ENCODE measurements around the gene CDCA4. TPM values are rescaled to one million over a fixed set of nuclear protein-coding genes. Genes with fewer than 3 reads are reported as not detected.

The CDCA4 gene
- total and polyA plus RNA-seq, 2 donors from 2014 or later = 4.1 to 6.3 TPM

DNA sequence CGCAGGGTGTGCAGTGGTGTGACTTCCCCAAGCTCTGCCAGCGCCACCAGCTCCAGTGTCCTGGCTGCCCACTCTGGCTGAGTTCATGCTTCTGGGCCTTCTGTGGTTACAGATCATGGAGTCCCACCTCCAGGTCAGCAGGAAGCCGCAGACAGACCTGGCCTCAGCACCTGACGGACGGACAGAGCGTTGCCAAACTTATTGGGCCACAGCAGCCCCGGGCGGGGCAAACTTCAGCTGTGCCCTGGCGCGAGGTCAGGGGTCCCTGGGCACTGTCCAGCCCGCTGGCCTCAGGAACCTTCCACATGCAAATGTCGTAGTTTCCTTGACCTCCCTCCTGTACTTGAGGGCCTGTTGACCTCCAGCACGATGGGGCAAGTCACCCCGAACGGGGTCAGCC, 33.1 kb upstream of the CDCA4 start:
- Histone ChIP-seq H3K27me3 (ENCODE audit: control insufficient read depth, insufficient read depth, low read length) (no peaks in the 10 kb centered on the region), H3K4me3 (ENCODE audit: low read length in 3 of 3) (no peak overlapping the region), H3K36me3 (ENCODE audit: control insufficient read depth in 2 of 3, insufficient read depth in 3 of 3, low read length in 3 of 3) (no peaks in the 10 kb centered on the region), H3K9ac (ENCODE audit: low read length in 3 of 3) (no peak overlapping the region), H3K9me3 (ENCODE audit: control insufficient read depth in 2 of 3, insufficient read depth in 1 of 3, low read length in 3 of 3) (no peaks in the 10 kb centered on the region), H3K4me1 (ENCODE audit: control insufficient read depth in 2 of 3, insufficient read depth in 2 of 3, low read depth in 1 of 3, low read length in 3 of 3) (peaks cover 0 to 7% (median 0%) of the 10 kb centered on the region in 3 donors), H3K27ac (ENCODE audit: low read depth in 2 of 2, low read length in 2 of 2) (no peak overlapping the region)
- DNase-seq = peak in 2 of 5 donors; percentile 30 to 67
- no peak for FAIRE-seq
- intact Hi-C loops (cut with DNase I) = no loop called here
- TF ChIP-seq, protein P1, sequence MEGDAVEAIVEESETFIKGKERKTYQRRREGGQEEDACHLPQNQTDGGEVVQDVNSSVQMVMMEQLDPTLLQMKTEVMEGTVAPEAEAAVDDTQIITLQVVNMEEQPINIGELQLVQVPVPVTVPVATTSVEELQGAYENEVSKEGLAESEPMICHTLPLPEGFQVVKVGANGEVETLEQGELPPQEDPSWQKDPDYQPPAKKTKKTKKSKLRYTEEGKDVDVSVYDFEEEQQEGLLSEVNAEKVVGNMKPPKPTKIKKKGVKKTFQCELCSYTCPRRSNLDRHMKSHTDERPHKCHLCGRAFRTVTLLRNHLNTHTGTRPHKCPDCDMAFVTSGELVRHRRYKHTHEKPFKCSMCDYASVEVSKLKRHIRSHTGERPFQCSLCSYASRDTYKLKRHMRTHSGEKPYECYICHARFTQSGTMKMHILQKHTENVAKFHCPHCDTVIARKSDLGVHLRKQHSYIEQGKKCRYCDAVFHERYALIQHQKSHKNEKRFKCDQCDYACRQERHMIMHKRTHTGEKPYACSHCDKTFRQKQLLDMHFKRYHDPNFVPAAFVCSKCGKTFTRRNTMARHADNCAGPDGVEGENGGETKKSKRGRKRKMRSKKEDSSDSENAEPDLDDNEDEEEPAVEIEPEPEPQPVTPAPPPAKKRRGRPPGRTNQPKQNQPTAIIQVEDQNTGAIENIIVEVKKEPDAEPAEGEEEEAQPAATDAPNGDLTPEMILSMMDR (IDR thresholded peaks at IDR 0.05; ENCODE audit: borderline replicate concordance, extremely low read depth, insufficient read depth) = no peak

DNA sequence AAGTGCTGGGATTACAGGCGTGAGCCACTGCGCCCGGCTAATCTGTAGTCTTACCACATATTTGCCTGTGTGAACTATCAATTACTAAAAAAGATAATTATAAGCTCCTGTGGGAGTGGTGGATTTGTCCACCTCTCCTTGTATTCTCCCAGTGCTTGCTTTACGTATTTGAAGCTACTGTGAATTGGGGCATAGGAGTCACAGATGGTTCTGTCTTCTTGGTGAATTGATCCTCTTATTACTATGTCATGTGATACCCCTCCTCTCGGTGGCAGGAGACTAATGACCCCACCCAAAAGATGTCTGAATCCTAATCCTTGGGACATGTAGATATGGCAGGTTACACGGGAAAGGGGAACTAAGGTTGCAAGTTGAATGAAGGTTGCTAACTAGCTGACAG, 32.5 kb upstream of the CDCA4 start:
- no peak overlapping the region for H3K9ac ChIP-seq (ENCODE audit: low read length in 3 of 3)
- no peaks in the 10 kb centered on the region for H3K27me3 ChIP-seq (ENCODE audit: control insufficient read depth, insufficient read depth, low read length)
- intact Hi-C loops (cut with DNase I) = no loop called here
- H3K27ac ChIP-seq (ENCODE audit: low read depth in 2 of 2, low read length in 2 of 2) = no peak overlapping the region
- DNase-seq (no peak), FAIRE-seq (no peak)
- H3K9me3 ChIP-seq (ENCODE audit: control insufficient read depth in 2 of 3, insufficient read depth in 1 of 3, low read length in 3 of 3) = no peaks in the 10 kb centered on the region
- TF ChIP-seq, protein P1 (IDR thresholded peaks at IDR 0.05; ENCODE audit: borderline replicate concordance, extremely low read depth, insufficient read depth) = no peak
- peaks cover 0 to 5% (median 0%) of the 10 kb centered on the region in 3 donors for H3K4me1 ChIP-seq (ENCODE audit: control insufficient read depth in 2 of 3, insufficient read depth in 2 of 3, low read depth in 1 of 3, low read length in 3 of 3)
- H3K36me3 ChIP-seq (ENCODE audit: control insufficient read depth in 2 of 3, insufficient read depth in 3 of 3, low read length in 3 of 3) = no peaks in the 10 kb centered on the region
- no peak overlapping the region for H3K4me3 ChIP-seq (ENCODE audit: low read length in 3 of 3)

DNA sequence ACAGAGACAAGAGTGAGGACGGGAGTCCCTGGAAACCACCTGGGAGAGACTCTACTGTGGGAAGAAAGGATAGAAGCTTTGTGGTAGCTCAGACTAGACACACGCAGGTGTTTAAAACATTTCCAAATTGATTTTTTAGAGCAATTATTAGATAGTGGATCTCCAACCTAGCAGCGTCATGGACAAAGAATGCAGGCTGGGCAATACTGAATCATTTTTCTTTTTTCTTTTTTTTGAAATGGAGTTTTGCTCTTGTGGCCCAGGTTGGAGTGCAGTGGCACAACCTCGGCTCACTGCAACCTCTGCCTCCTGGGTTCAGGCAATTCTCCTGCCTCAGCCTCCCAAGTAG, 31.2 kb upstream of the CDCA4 start:
- TF ChIP-seq, protein P1 (IDR thresholded peaks at IDR 0.05; ENCODE audit: borderline replicate concordance, extremely low read depth, insufficient read depth) = no peak
- intact Hi-C loops (cut with DNase I) = no loop called here
- H3K9ac ChIP-seq (ENCODE audit: low read length in 3 of 3) = no peak overlapping the region
- no peak overlapping the region for H3K4me3 ChIP-seq (ENCODE audit: low read length in 3 of 3)
- H3K36me3 ChIP-seq (ENCODE audit: control insufficient read depth in 2 of 3, insufficient read depth in 3 of 3, low read length in 3 of 3) = no peaks in the 10 kb centered on the region
- no peak for DNase-seq
- peaks cover 0 to 5% (median 0%) of the 10 kb centered on the region in 3 donors for H3K4me1 ChIP-seq (ENCODE audit: control insufficient read depth in 2 of 3, insufficient read depth in 2 of 3, low read depth in 1 of 3, low read length in 3 of 3)
- no peak overlapping the region for H3K27ac ChIP-seq (ENCODE audit: low read depth in 2 of 2, low read length in 2 of 2)
- no peak for FAIRE-seq
- H3K9me3 ChIP-seq (ENCODE audit: control insufficient read depth in 2 of 3, insufficient read depth in 1 of 3, low read length in 3 of 3) = no peaks in the 10 kb centered on the region
- no peaks in the 10 kb centered on the region for H3K27me3 ChIP-seq (ENCODE audit: control insufficient read depth, insufficient read depth, low read length)

All from kidney (tissue), 14 donors.